Activated T-helper 1 cell treated with anti-CD3 and anti-CD28 coated beads, Interleukin-2, amount 50 U/mL, for 16 hours (primary cell): ENCODE results near the gene FMNL2.

Experiments used
- DNase-seq, 2 donors: peaks; one replicate each; pipeline ENCODE4 v3.0.0-alpha.2; 2020; ENCODE audit warnings: low read depth in 1 of 2, low spot score in 1 of 2

The FMNL2 gene

DNA sequence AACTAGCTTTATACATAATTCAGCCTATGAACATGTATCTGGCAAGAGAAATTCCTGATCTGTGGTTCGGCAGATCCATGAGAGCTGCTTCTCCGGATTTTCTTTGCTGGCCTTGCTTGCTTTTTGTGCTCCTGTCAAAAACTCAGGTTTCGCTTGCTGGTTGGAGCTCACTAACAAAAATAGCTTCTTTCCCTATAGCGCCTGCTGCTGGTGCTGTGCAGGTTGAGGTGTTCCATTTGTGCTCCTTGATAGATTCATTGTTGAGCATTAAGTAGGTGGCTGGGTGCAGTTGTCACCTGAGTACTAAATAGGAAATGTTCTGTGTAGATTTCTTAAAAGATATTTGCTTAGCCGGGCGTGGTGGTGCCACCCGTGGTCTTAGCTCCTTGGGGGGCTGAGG lies 234.2 kb downstream of the FMNL2 start:
- no peak for DNase-seq

GRCh38 chr2:152571048-152571766 lies 236.2 kb downstream of the FMNL2 start:
- DNase-seq: no peak

DNA sequence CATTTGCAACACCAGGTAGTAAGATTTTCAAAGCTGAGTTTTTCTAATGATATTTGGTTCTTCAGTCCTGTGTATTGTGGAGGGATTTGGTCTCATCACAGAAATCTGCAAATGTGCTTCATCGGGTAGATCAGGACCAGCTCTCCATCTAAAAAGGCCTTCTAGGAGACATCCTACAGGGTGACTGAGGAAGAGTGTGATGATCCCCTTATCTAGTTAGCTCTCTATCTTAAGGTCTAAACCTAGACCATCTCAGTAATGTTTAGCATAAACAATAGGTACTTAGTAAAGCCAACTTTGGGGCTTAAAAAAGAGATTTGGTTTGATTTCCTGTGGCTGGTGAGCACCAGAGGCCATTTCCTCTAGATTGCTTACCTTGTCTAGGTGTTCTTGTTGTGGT lies 237.1 kb downstream of the FMNL2 start:
- no peak for DNase-seq

DNA sequence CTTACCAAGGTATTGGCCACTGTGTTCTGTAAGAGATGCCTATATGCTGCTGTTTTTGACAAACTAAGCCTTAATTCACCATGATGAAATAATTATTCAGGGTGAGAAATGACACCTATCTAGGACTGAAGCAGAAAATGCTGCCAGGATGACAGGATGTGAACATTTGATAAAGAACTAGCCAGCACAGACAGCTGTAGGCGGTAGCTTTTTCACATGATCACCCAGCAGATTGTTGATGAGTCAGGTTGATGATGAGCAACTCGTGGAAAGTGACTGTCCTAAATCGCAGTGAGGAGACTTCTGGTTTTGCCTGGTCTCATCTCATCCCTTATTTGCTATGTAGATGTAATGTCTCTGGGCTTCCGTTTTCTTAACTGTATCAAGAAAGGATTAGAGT lies 238.2 kb downstream of the FMNL2 start:
- DNase-seq: no peak

GRCh38 chr2:152577579-152577978 lies 242.6 kb downstream of the FMNL2 start:
- DNase-seq: no peak

- DNase-seq: no peak
Observed at GRCh38 chr2:152578573-152578972, 243.6 kb downstream of the FMNL2 start.

GRCh38 chr2:152580714-152581113 lies 245.7 kb downstream of the FMNL2 start:
- DNase-seq: no peak

GRCh38 chr2:152581360-152581759 lies 246.4 kb downstream of the FMNL2 start:
- DNase-seq: no peak

DNA sequence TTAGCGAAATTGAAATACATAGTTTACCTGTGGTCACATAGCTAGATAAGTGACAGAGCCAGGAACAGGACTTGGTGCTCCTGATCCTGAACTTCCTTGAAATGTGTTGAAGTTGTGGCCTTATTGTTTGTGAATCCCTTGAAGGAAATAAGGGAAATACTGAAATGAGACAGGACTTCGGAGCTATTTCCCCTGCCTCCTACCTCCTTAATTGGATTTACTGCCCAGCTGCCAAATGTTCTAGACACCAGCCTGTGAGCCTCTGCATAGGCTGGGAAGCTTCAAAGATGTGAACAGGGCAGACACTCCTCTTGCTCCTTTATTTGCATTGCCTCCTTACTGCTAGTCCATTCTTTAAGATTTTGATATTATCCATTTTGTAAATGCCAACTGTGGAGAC lies 247.1 kb downstream of the FMNL2 start:
- no peak for DNase-seq

DNA sequence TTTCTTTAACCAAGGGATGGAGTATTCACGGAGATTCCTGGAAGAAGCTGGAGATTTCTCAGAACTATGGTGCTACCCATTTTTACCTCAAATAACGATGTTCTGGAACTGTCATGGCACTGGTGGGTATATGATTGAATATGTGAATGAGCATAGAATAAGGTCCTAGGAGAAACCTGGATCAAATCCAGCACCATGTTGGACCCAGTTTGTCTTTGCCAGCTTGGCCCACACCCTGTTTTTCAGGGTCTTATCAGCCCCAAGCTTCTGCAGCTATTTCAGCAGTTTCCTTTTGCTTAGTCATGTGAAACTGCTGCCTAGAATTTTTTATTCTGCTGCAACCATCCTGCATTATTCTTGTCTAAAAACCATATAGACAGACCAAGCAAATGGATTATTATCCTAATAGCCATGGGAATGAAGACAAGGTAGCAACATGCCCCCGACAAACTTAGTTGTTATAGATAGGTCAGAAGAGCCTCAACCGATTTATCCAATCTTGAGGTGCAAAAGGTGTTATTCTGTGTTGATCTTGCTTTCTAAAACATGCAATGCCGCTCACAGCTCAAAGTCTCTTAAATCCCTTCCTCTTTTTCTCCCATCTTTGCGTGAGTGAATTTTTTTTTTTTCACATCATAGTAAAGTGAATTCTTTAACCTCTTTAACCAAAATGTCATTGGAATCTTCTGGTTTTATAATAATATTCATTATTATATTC lies 248.7 kb downstream of the FMNL2 start:
- no peak for DNase-seq

GRCh38 chr2:152584301-152584700 lies 249.3 kb downstream of the FMNL2 start:
- no peak for DNase-seq

GRCh38 chr2:152585830-152586484 lies 251.0 kb downstream of the FMNL2 start:
- no peak for DNase-seq

DNA sequence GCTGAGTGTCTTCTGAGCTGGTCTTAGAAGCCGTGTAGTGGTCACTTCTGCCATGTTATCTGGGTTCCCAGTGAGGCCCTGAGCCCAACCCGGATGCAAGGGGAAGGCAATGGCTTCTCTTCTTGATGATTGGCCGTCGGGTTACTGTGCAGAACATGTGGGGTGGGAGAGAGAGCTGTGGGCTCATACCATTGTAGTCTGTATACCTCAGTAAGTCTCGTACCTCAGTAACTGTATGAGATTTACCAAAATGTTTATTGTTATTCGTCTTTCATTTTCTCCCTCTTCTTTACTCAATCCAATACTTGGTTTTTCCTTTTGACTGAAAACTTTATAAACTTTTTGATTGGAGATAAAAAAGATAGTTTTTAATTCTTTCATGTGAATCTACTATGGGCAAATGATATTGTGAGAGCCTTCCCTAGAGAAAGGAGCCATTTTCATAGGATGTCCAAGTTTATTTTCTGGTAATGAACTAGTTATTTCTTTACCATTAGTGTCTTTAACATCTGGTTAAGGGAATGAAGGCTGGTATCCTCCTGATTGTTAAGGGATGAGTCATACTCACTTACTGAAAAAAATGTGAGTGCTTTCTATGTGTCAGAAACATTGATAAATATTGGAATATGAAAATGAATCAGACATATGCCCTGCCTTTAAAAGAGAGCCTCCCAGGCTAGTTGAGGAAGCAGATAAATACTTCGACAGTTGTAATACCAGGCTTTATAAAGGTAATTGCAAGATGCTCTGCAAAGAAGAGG lies 252.4 kb downstream of the FMNL2 start:
- no peak for DNase-seq

GRCh38 chr2:152588998-152589397 lies 254.0 kb downstream of the FMNL2 start:
- DNase-seq: no peak

- no peak for DNase-seq
Observed at GRCh38 chr2:152594022-152594766, 259.2 kb downstream of the FMNL2 start.

DNA sequence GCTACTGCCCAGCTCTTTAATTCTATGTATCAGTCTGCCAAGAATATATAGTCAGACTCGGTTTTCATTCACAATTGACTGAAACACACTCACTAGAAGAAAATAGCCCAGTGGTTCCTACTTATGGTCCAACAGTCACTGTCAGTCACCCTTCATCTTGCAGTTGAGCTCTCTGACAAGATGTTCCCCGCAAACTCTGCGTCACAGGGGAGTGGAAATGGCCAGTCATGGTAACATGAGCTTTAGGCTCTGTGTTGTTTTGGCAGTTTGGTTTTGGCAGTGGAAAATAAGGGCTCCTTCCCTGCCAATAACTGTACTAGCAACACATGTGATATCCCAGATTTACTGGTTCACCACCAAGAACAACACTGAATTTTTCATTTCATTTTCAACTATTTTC lies 259.8 kb downstream of the FMNL2 start:
- DNase-seq: no peak

DNA sequence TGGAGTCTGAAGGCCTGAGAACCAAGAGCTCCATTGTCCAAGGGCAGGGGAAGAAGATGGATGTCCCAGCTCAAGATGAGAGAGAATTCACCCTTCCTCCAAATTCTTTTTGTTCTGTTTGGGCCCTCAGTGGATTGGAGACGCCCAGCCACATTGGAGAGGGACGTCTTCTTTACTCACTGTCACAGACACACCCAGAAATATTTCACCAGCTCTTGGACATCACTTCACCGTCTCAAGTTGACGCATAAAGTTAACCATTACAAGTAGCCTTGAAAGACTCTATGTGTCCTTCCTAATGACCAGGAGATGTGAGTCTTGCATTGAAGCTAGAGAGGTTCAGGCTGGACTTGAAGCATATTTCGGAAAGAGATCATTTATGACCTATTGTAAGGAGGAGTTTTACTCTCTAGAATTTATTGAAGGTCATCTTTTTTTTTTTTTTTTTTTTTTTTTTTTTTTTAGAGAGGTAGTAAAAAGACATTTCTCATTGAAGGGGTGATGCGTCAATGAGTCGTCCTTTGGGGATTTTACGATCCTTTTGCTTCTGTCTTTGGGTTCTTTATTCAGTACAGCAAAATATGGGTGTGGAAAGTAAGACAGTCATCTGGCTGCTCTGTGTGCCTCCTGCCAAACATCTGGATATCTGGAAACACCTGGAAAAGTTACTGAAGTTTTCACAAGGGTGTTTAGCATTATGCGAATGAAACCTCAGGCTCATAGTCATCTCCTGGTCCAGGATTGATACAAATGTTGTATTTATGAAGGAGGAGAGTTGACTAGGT lies 264.2 kb downstream of the FMNL2 start:
- DNase-seq: no peak

DNA sequence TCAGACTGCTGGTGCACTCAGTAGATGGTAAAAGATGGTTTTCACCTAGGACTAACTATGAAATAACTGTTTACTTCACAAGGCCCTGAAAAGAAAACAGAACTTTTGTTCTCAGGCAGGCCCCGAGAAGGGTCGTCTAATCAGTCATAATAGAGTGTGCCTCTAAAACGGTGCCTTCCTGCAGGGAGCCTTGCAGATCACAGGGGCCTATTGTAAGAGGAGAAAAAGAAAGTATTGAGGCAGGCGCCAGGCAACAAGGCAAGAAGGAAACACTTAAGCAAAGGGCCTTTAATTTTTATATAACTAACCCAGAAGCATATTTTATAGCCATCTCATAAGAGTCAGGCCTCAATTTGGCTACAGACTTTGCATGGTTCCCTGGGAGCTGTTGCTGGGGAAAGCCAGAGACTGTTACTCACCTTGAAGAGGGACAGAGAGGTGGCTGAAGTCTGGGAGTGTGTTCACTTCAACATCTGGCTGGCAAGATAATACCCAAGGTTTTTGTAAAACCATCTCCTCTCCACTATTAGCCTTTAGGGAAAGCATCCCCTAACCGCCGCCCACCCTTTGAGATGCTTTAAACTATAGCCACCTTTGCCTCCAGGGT lies 265.2 kb downstream of the FMNL2 start:
- no peak for DNase-seq

DNA sequence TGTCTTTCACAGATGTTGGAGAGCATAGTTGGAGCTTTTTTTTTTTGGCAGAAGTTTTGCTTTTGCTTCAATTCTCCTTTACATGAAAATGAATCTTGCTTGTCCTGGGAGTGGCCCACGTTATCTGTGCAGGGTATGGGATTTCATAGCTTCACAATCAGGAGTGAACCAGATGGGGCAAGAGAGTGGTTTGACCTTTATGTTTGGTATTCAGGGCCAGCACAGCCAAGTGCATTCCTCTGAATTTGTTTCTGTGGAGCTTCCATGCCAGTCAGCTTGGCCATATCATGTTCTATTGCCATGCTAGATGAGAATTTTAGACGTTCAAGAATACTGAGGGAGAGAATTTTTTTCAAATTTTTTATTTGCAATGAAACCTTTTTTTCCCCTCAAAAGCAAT lies 265.7 kb downstream of the FMNL2 start:
- no peak for DNase-seq

- DNase-seq: no peak
Observed at GRCh38 chr2:152602750-152603149, 267.8 kb downstream of the FMNL2 start.
